ENCODE data around the gene TACC2. TPM values are rescaled to one million over a fixed set of nuclear protein-coding genes. Genes with fewer than 3 reads are reported as not detected.

The TACC2 gene
- total RNA-seq, 1 experiment from 2014 or later = 15.8 TPM

GRCh38 chr10:122138831-122139625, 150.1 kb downstream of the TACC2 start:
- Histone ChIP-seq H3K27ac (no peak overlapping the region), H3K9me2 (ENCODE audit: insufficient read depth) (no peaks in the 10 kb centered on the region), H3K27me3 (ENCODE audit: insufficient read depth, low read depth) (no peaks in the 10 kb centered on the region), H3K4me2 (no peak overlapping the region), H3F3A (ENCODE audit: insufficient read depth, low read depth) (peaks cover 4% of the 10 kb centered on the region; the same call in 1 of the 2 replicates), H4K20me1 (ENCODE audit: insufficient read depth) (no peaks in the 10 kb centered on the region), H3K4me1 (replicated peaks; ENCODE audit: insufficient read depth) (peaks cover 25% of the 10 kb centered on the region), H3K9me3 (ENCODE audit: insufficient read depth, low read depth) (no peaks in the 10 kb centered on the region), H3K4me3 (no peak overlapping the region), H3K36me3 (ENCODE audit: low read depth) (no peaks in the 10 kb centered on the region), H3K79me2 (ENCODE audit: low read depth) (no peaks in the 10 kb centered on the region), H2AFZ (no peak overlapping the region)
- ChIA-PET CTCF (no interaction called here), POLR2A (ENCODE audit: unreplicated experiment) (no interaction called here)
- intact Hi-C loops (cut with micrococcal nuclease; ENCODE audit: unreplicated experiment) = no loop called here
- no peak for TF ChIP-seq EZH2 (IDR thresholded peaks at IDR 0.05; ENCODE audit: low read depth)
- TF ChIP-seq CTCF (conservative IDR thresholded peaks at IDR 0.05) = no peak
- no peak for DNase-seq
- BruUV-seq (replicated peaks) = no TSS peak

GRCh38 chr10:122139627-122140170, 150.7 kb downstream of the TACC2 start:
- POLR2A ChIA-PET (ENCODE audit: unreplicated experiment) = no interaction called here
- intact Hi-C loops (cut with micrococcal nuclease; ENCODE audit: unreplicated experiment) = loop anchor here (2.0 to 10.0 kb wide), 3 partner anchors 27 to 295 kb away; no protein-coding TSS in a partner anchor
- no TSS peak for BruUV-seq (replicated peaks)
- TF ChIP-seq EZH2 (IDR thresholded peaks at IDR 0.05; ENCODE audit: low read depth) (no peak), CTCF (conservative IDR thresholded peaks at IDR 0.05) (no peak)
- H4K20me1 ChIP-seq (ENCODE audit: insufficient read depth) = no peaks in the 10 kb centered on the region
- H3K4me2 ChIP-seq = 0 out of 2 replicates have a peak overlapping the region, but pooled peaks have one; percentile 53
- H3K36me3 ChIP-seq (ENCODE audit: low read depth) = no peaks in the 10 kb centered on the region
- peak overlapping the region; percentile 73 for H3K27ac ChIP-seq
- no peaks in the 10 kb centered on the region for H3K79me2 ChIP-seq (ENCODE audit: low read depth)
- peaks cover 4% of the 10 kb centered on the region; the same call in 1 of the 2 replicates for H3F3A ChIP-seq (ENCODE audit: insufficient read depth, low read depth)
- H3K9me2 ChIP-seq (ENCODE audit: insufficient read depth) = no peaks in the 10 kb centered on the region
- CTCF ChIA-PET = no interaction called here
- no peak overlapping the region for H3K4me3 ChIP-seq
- H3K27me3 ChIP-seq (ENCODE audit: insufficient read depth, low read depth) = no peaks in the 10 kb centered on the region
- no peaks in the 10 kb centered on the region for H3K9me3 ChIP-seq (ENCODE audit: insufficient read depth, low read depth)
- H2AFZ ChIP-seq = no peak overlapping the region
- DNase-seq = no peak
- peaks cover 25% of the 10 kb centered on the region for H3K4me1 ChIP-seq (replicated peaks; ENCODE audit: insufficient read depth)

GRCh38 chr10:122140461-122140902, 151.5 kb downstream of the TACC2 start:
- peak overlapping the region; percentile 73 for H3K27ac ChIP-seq
- ChIA-PET POLR2A (ENCODE audit: unreplicated experiment) (no interaction called here), CTCF (no interaction called here)
- H3K9me2 ChIP-seq (ENCODE audit: insufficient read depth) = no peaks in the 10 kb centered on the region
- intact Hi-C loops (cut with micrococcal nuclease; ENCODE audit: unreplicated experiment) = loop anchor here (2.0 to 10.0 kb wide), 3 partner anchors 28 to 294 kb away; no protein-coding TSS in a partner anchor
- peaks cover 4% of the 10 kb centered on the region; the same call in 1 of the 2 replicates for H3F3A ChIP-seq (ENCODE audit: insufficient read depth, low read depth)
- no peaks in the 10 kb centered on the region for H3K79me2 ChIP-seq (ENCODE audit: low read depth)
- no peak overlapping the region for H2AFZ ChIP-seq
- H3K4me2 ChIP-seq = peak overlapping the region; percentile 53
- H3K27me3 ChIP-seq (ENCODE audit: insufficient read depth, low read depth) = no peaks in the 10 kb centered on the region
- H3K4me3 ChIP-seq = 0 out of 2 replicates have a peak overlapping the region, but pooled peaks have one; percentile 15
- no peaks in the 10 kb centered on the region for H4K20me1 ChIP-seq (ENCODE audit: insufficient read depth)
- BruUV-seq (replicated peaks) = no TSS peak
- H3K4me1 ChIP-seq (replicated peaks; ENCODE audit: insufficient read depth) = peaks cover 25% of the 10 kb centered on the region
- no peaks in the 10 kb centered on the region for H3K9me3 ChIP-seq (ENCODE audit: insufficient read depth, low read depth)
- DNase-seq = peak; percentile 20 to 49
- TF ChIP-seq EZH2 (IDR thresholded peaks at IDR 0.05; ENCODE audit: low read depth) = no peak
- TF ChIP-seq CTCF (conservative IDR thresholded peaks at IDR 0.05) = no peak
- H3K36me3 ChIP-seq (ENCODE audit: low read depth) = peaks cover 4% of the 10 kb centered on the region; the same call in 1 of the 2 replicates
